H1 (cell line): ENCODE data around the gene C12orf75. TPM values are rescaled to one million over a fixed set of nuclear protein-coding genes. Genes with fewer than 3 reads are reported as not detected.

Experiments used
- CTCF ChIA-PET: fragments of 300-600 bp; sonication (Branson Sonifier 250); formaldehyde crosslinking; loops from one replicate; lab custom pipeline; 2021; ENCODE audit not compliant: partially characterized antibody; lab: Charles Lee
- POLR2A ChIA-PET: fragments of 300-600 bp; sonication (Branson Sonifier 250); formaldehyde crosslinking; loops from one replicate; lab custom pipeline; 2021; ENCODE audit warnings: inconsistent platforms; ENCODE audit not compliant: partially characterized antibody; lab: Charles Lee
- DNase-seq, 2 experiments: peaks; one replicate each; pipeline versions ENCODE4 v3.0.0 to v3.0.0-alpha.2; 2010 to 2022; ENCODE audit warnings: low spot score in 2 of 2, low read depth in 1 of 2, mixed read lengths in 1 of 2
- FAIRE-seq: peaks from 2 replicates; lab custom pipeline; 2011; peaks lifted over from hg19 to GRCh38; lab: Jason Lieb, UNC
- H2AFZ ChIP-seq: 2 replicates; pipeline ENCODE4 v1.8.1; 2012; ENCODE audit warnings: low read length, inconsistent platforms
- H2AK5ac ChIP-seq: 2 replicates; pipeline ENCODE4 v1.6.1; 2013; ENCODE audit warnings: low read depth, low read length
- H2BK120ac ChIP-seq: replicated peaks from 2 replicates; pipeline ENCODE3; 2013; ENCODE audit warnings: low read depth, low read length, inconsistent platforms
- H2BK12ac ChIP-seq: 2 replicates; pipeline ENCODE4 v1.6.1; 2013; ENCODE audit warnings: low read depth, low read length
- H2BK15ac ChIP-seq: 2 replicates; pipeline ENCODE4 v1.6.1; 2013; ENCODE audit warnings: low read length
- H2BK20ac ChIP-seq: 2 replicates; pipeline ENCODE4 v1.6.1; 2013; ENCODE audit warnings: low read length
- H2BK5ac ChIP-seq: 2 replicates; pipeline ENCODE4 v1.6.1; 2013; ENCODE audit warnings: low read depth, low read length
- H3K14ac ChIP-seq: 2 replicates; pipeline ENCODE4 v1.6.1; 2013; ENCODE audit warnings: inconsistent platforms; ENCODE audit not compliant: insufficient read length
- H3K18ac ChIP-seq: 2 replicates; pipeline ENCODE4 v1.6.1; 2013; ENCODE audit warnings: low read length; ENCODE audit errors: extremely low read depth
- H3K23ac ChIP-seq: 2 replicates; pipeline ENCODE4 v1.6.1; 2013; ENCODE audit warnings: inconsistent platforms; ENCODE audit not compliant: insufficient read length
- H3K23me2 ChIP-seq: 2 replicates; pipeline ENCODE4 v1.6.1; 2013; ENCODE audit warnings: low read depth, low read length
- H3K27ac ChIP-seq: 2 replicates; pipeline ENCODE4 v1.6.1; 2011; ENCODE audit warnings: low read depth, low read length, inconsistent platforms
- H3K27me3 ChIP-seq, 4 experiments: replicated peaks in 1 of 4; 1 replicate in 1 of 4; 2 replicates in 3 of 4; pipeline versions ENCODE4 v1.6.1 to v1.8.1; 2011 to 2013; ENCODE audit warnings: low read length in 3 of 4, mild to moderate bottlenecking in 3 of 4, inconsistent platforms in 2 of 4, mixed read lengths in 2 of 4, moderate library complexity in 1 of 4; ENCODE audit not compliant: control insufficient read depth in 3 of 4, insufficient read depth in 3 of 4; ENCODE audit errors: extremely low read depth in 1 of 4
- H3K36me3 ChIP-seq, 4 experiments: 2 replicates each; pipeline versions ENCODE4 v1.6.1 to v1.8.1; 2011 to 2013; ENCODE audit warnings: mild to moderate bottlenecking in 4 of 4, low read length in 3 of 4, moderate library complexity in 2 of 4, control low read depth in 1 of 4, inconsistent platforms in 1 of 4; ENCODE audit not compliant: insufficient read depth in 4 of 4, control insufficient read depth in 2 of 4
- H3K4ac ChIP-seq: replicated peaks from 2 replicates; pipeline ENCODE3; 2013; ENCODE audit warnings: low read length, low read depth, mixed read lengths, inconsistent platforms; ENCODE audit not compliant: insufficient read length
- H3K4me1 ChIP-seq, 4 experiments: replicated peaks in 1 of 4; 1 replicate in 1 of 4; 2 replicates in 3 of 4; pipeline versions ENCODE4 v1.6.1 to v1.8.1; 2011 to 2013; ENCODE audit warnings: low read length in 3 of 4, inconsistent platforms in 2 of 4, mixed read lengths in 1 of 4; ENCODE audit not compliant: insufficient read depth in 4 of 4, control insufficient read depth in 3 of 4
- H3K4me2 ChIP-seq, 2 experiments: 2 replicates each; pipeline versions ENCODE4 v1.6.1 to v1.8.1; 2011 to 2013; ENCODE audit warnings: low read depth in 2 of 2, low read length in 2 of 2, control low read depth in 1 of 2, inconsistent platforms in 1 of 2, mild to moderate bottlenecking in 1 of 2; ENCODE audit not compliant: insufficient read depth in 1 of 2
- H3K4me3 ChIP-seq, 4 experiments: fragments of 200-600, 300-600 bp in 1 of 4; sonication (generic), shearing (Covaris generic), sonication (Bioruptor Twin) in 1 of 4; 2 replicates each; pipeline versions ENCODE4 v1.5.1 to v1.8.1; 2011 to 2016; ENCODE audit warnings: low read length in 4 of 4, low read depth in 3 of 4, control low read depth in 2 of 4, inconsistent platforms in 2 of 4, mild to moderate bottlenecking in 2 of 4, mixed read lengths in 1 of 4, moderate library complexity in 1 of 4; ENCODE audit not compliant: insufficient read depth in 2 of 4; ENCODE audit errors: extremely low read depth in 1 of 4
- H3K56ac ChIP-seq: replicated peaks from 2 replicates; pipeline ENCODE3; 2013; ENCODE audit warnings: low read depth, mild to moderate bottlenecking, mixed read lengths, low read length, inconsistent platforms; ENCODE audit not compliant: insufficient read length
- H3K79me1 ChIP-seq: 2 replicates; pipeline ENCODE4 v1.6.1; 2013; ENCODE audit warnings: low read depth, low read length, control low read depth
- H3K79me2 ChIP-seq, 2 experiments: 2 replicates each; pipeline versions ENCODE4 v1.6.1 to v1.8.1; 2012 to 2013; ENCODE audit warnings: low read length in 2 of 2, mild to moderate bottlenecking in 2 of 2, inconsistent platforms in 1 of 2; ENCODE audit not compliant: insufficient read depth in 2 of 2, control insufficient read depth in 1 of 2
- H3K9ac ChIP-seq, 4 experiments: replicated peaks in 1 of 4; 1 replicate in 1 of 4; 2 replicates in 3 of 4; pipeline versions ENCODE4 v1.6.1 to v1.8.1; 2011 to 2013; ENCODE audit warnings: low read depth in 3 of 4, low read length in 3 of 4, control low read depth in 2 of 4, mild to moderate bottlenecking in 2 of 4, moderate library complexity in 2 of 4, inconsistent platforms in 1 of 4; ENCODE audit errors: extremely low read depth in 1 of 4
- H3K9me3 ChIP-seq, 2 experiments: 2 replicates each; pipeline versions ENCODE4 v1.6.1 to v1.8.1; 2012 to 2013; ENCODE audit warnings: mild to moderate bottlenecking in 2 of 2, moderate library complexity in 2 of 2, control low read depth in 1 of 2, inconsistent platforms in 1 of 2, low read depth in 1 of 2, low read length in 1 of 2, mixed read lengths in 1 of 2; ENCODE audit not compliant: insufficient read depth in 2 of 2
- H4K20me1 ChIP-seq, 2 experiments: replicated peaks in 1 of 2; 2 replicates each; pipeline versions ENCODE3 to v1.8.1; 2011 to 2013; ENCODE audit warnings: inconsistent platforms in 2 of 2, low read length in 2 of 2, mild to moderate bottlenecking in 1 of 2; ENCODE audit not compliant: insufficient read depth in 2 of 2, control insufficient read depth in 1 of 2
- H4K5ac ChIP-seq: 2 replicates; pipeline ENCODE4 v1.6.1; 2013; ENCODE audit warnings: low read length, low read depth, mixed read lengths, inconsistent platforms; ENCODE audit not compliant: insufficient read length
- H4K8ac ChIP-seq: 2 replicates; pipeline ENCODE4 v1.8.0; 2013; ENCODE audit warnings: mild to moderate bottlenecking, moderate library complexity, low read length, inconsistent platforms; ENCODE audit not compliant: insufficient read depth; ENCODE audit errors: extremely low read depth
- H4K91ac ChIP-seq: replicated peaks from 2 replicates; pipeline ENCODE3; 2013; ENCODE audit warnings: low read length, mixed read lengths, inconsistent platforms; ENCODE audit not compliant: insufficient read length
- BACH1 ChIP-seq: IDR thresholded peaks from 2 replicates; pipeline ENCODE4 v1.6.1; 2012; ENCODE audit warnings: low read length, improper control_type of control experiment
- E2F6 ChIP-seq: IDR thresholded peaks from 2 replicates; pipeline ENCODE4 v1.6.1; 2012; ENCODE audit warnings: inconsistent platforms
- EGR1 ChIP-seq: IDR thresholded peaks from 2 replicates; pipeline ENCODE4 v1.6.1; 2011; ENCODE audit warnings: low read depth, low read length, borderline replicate concordance
- KDM1A ChIP-seq: fragments of 200-600, 300-600 bp; sonication (generic); IDR thresholded peaks from 2 replicates; pipeline ENCODE4 v1.7.1; 2016; ENCODE audit warnings: mild to moderate bottlenecking, low read length, borderline replicate concordance
- RFX5 ChIP-seq: IDR thresholded peaks from 2 replicates; pipeline ENCODE4 v1.6.1; 2011; ENCODE audit warnings: low read depth, low read length, improper control_type of control experiment, borderline replicate concordance
- RNF2 ChIP-seq: fragments of 200-900, 300-1000 bp; sonication (generic); IDR thresholded peaks from 2 replicates; pipeline ENCODE4 v1.7.1; 2016; ENCODE audit warnings: borderline replicate concordance, low read depth, mild to moderate bottlenecking, antibody characterized with exemption, low read length; ENCODE audit not compliant: poor library complexity, severe bottlenecking; ENCODE audit errors: missing control alignments
- SP4 ChIP-seq: IDR thresholded peaks from 2 replicates; pipeline ENCODE4 v1.6.1; 2012; ENCODE audit warnings: low read length, inconsistent platforms
- SUZ12 ChIP-seq: fragments of 200-600 bp; sonication (generic); IDR thresholded peaks from 2 replicates; pipeline ENCODE4 v1.6.1; 2012; ENCODE audit warnings: mild to moderate bottlenecking, inconsistent platforms, low read length, moderate library complexity, mixed read lengths
- TAF7 ChIP-seq: optimal IDR thresholded peaks from 2 replicates; pipeline ENCODE3; 2011; ENCODE audit warnings: low read depth, mild to moderate bottlenecking, inconsistent platforms, low read length, moderate library complexity, borderline replicate concordance
- WGBS, 2 experiments: shearing (Covaris generic) in 1 of 2; methylation state at CpG; one replicate each; pipeline versions ENCODE4 v1.1.6 to v1.1.7; 2013 to 2015; ENCODE audit warnings: low lambda C conversion rate in 2 of 2, mixed read lengths in 2 of 2, inconsistent platforms in 1 of 2, low coverage in 1 of 2, missing lambda C conversion rate in 1 of 2; ENCODE audit not compliant: insufficient replicate concordance in 2 of 2, insufficient coverage in 1 of 2, insufficient read length in 1 of 2; ENCODE audit errors: extremely low coverage in 1 of 2, missing lambda C conversion rate in 1 of 2; 5-methylcytosine and 5-hydroxymethylcytosine counted together
- polyA plus RNA-seq, 7 experiments: library from polyadenylated mRNA; depleted of rRNA in 3 of 7; stranded (reverse) in 5 of 7; unstranded in 2 of 7; fragments of >200 nt in 5 of 7; fragments of 200-250 nt in 2 of 7; gene quantifications; 1 replicate in 5 of 7; 2 replicates in 1 of 7; 4 replicates in 1 of 7; pipeline versions ENCODE4 v1.2.1 to v1.2.3, GENCODE V29; 2011 to 2013; ENCODE audit warnings: missing spikeins in 2 of 7, mixed read lengths in 2 of 7
- total RNA-seq: library from RNA; stranded (reverse); fragmentation: NEBNext Ultra II Directional; extraction: Animal tissue kit (Norgen Biotek cat#: 25700); gene quantifications from 2 replicates; pipeline ENCODE4 v1.2.1, GENCODE V29; 2021
- TF ChIP-seq, protein P1 (sequence below): IDR thresholded peaks from 2 replicates; pipeline ENCODE4 v1.6.1; 2012; ENCODE audit warnings: inconsistent platforms
- TF ChIP-seq, protein P2 (sequence below): IDR thresholded peaks from 2 replicates; pipeline ENCODE4 v1.6.1; 2011; ENCODE audit warnings: low read depth, mild to moderate bottlenecking, low read length; ENCODE audit not compliant: insufficient read depth

The C12orf75 gene
- total and polyA plus RNA-seq, 2 of the 8 experiments (the other 6 are each of a cell fraction or from before 2014, with no cell fraction given), result 26.4 to 41.2 TPM

GRCh38 chr12:105409801-105410471, 79.4 kb downstream of the C12orf75 start:
- Histone ChIP-seq H3K9ac (no peak overlapping the region), H3K4me3 (no peak overlapping the region), H4K8ac (no peak overlapping the region), H2BK5ac (no peak overlapping the region), H3K14ac (no peak overlapping the region), H4K20me1 (no peaks in the 10 kb centered on the region), H2BK15ac (no peak overlapping the region), H3K79me2 (no peaks in the 10 kb centered on the region), H3K79me1 (no peaks in the 10 kb centered on the region), H4K91ac (no peak overlapping the region), H3K4me2 (no peak overlapping the region), H2AK5ac (no peak overlapping the region), H3K18ac (no peak overlapping the region), H4K5ac (no peak overlapping the region), H3K4ac (no peak overlapping the region), H3K56ac (no peak overlapping the region), H2BK12ac (no peak overlapping the region), H2BK120ac (no peak overlapping the region), H3K4me1 (peaks cover 0 to 6% (median 0%) of the 10 kb centered on the region in 4 experiments; a peak in 1 of 7 replicates), H3K36me3 (no peaks in the 10 kb centered on the region), H2BK20ac (no peak overlapping the region), H3K23me2 (no peaks in the 10 kb centered on the region), H3K27me3 (no peaks in the 10 kb centered on the region), H3K9me3 (no peaks in the 10 kb centered on the region), H3K27ac (no peak overlapping the region), H3K23ac (no peak overlapping the region), H2AFZ (peak overlapping the region; percentile 65; the same call in 1 of the 2 replicates)
- FAIRE-seq (no peak), DNase-seq (no peak)
- ChIA-PET POLR2A (no interaction called here), CTCF (interaction anchor here (0.6 to 2.9 kb wide), 3 partner anchors 11 to 1498 kb away, joined by 3 to 15 read pairs (median 5); no protein-coding TSS in a partner anchor)
- WGBS, 2 experiments, result 84% methylated on average over 8 of the region's 8 CpGs; no CpG with 5 or more reads in 1 of the 2 experiments
- no peak for TF ChIP-seq EGR1
- TF ChIP-seq SP4, result no peak
- no peak for TF ChIP-seq BACH1
- TF ChIP-seq, protein P1, sequence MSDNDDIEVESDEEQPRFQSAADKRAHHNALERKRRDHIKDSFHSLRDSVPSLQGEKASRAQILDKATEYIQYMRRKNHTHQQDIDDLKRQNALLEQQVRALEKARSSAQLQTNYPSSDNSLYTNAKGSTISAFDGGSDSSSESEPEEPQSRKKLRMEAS, result no peak
- TF ChIP-seq, protein P2, sequence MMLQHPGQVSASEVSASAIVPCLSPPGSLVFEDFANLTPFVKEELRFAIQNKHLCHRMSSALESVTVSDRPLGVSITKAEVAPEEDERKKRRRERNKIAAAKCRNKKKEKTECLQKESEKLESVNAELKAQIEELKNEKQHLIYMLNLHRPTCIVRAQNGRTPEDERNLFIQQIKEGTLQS, result no peak
- no peak for TF ChIP-seq TAF7
- no peak for TF ChIP-seq RFX5
- no peak for TF ChIP-seq SUZ12
- no peak for TF ChIP-seq KDM1A
- TF ChIP-seq E2F6, result no peak
- TF ChIP-seq RNF2, result no peak
